Testis (tissue), 2 donors: Measurements from ENCODE around the gene IL4I1.
"Not testable (repeated sequence)": the region's sequence is repeated elsewhere in the genome, so short reads cannot be mapped to it uniquely, and the experiment has no call there.

ENCODE experiments used
- CTCF ChIP-seq, 3 experiments: fragments of 450-650 bp in 2 of 3; fragments of 200-600 bp in 1 of 3; sonication (generic) in 1 of 3; IDR thresholded peaks; one replicate each; pipeline ENCODE4 v1.5.1; 2016 to 2019; ENCODE audit warnings: antibody characterized with exemption in 3 of 3, mild to moderate bottlenecking in 2 of 3, moderate library complexity in 1 of 3
- POLR2A ChIP-seq: fragments of 450-650 bp; IDR thresholded peaks from one replicate; pipeline ENCODE4 v1.6.1; 2017; ENCODE audit warnings: antibody characterized with exemption, mild to moderate bottlenecking, moderate library complexity

DNA sequence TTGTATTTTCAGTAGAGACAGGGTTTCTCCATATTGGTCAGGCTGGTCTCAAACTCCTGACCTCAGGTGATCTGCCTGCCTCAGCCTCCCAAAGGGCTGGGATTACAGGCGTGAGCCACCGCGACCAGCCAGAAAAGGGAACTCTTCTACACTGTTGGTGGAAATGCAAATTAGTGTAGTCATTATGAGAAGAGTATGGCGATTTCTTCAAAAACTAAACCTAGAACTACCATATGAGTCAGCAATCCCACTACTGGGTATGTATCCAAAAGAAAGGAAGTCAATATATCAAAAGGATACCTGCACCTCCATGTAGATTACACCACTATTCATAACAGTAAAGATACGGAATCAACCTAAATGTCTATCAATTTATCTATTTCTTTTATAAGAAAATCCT is 47.9 kb upstream of the IL4I1 start:
- not testable (repeated sequence) for TF ChIP-seq POLR2A; CTCF (IDR thresholded peaks at IDR 0.05)
